GM21390 (cell line): Measurements from ENCODE around the gene IQCF5.
"Not testable (repeated sequence)": the region's sequence is repeated elsewhere in the genome, so short reads cannot be mapped to it uniquely, and the experiment has no call there.

Experiments used
- ATAC-seq: cut with Tn5 transposase; IDR thresholded peaks from one replicate; pipeline ENCODE4 v1.9.1; 2021; ENCODE audit not compliant: unreplicated experiment

IQCF5 gene

GRCh38 chr3:51869304-51869703 is 6.1 kb downstream of the IQCF5 start:
- no peak for ATAC-seq

- ATAC-seq = not testable (repeated sequence)
Measured at GRCh38 chr3:51868896-51869295, 6.5 kb downstream of the IQCF5 start.

DNA sequence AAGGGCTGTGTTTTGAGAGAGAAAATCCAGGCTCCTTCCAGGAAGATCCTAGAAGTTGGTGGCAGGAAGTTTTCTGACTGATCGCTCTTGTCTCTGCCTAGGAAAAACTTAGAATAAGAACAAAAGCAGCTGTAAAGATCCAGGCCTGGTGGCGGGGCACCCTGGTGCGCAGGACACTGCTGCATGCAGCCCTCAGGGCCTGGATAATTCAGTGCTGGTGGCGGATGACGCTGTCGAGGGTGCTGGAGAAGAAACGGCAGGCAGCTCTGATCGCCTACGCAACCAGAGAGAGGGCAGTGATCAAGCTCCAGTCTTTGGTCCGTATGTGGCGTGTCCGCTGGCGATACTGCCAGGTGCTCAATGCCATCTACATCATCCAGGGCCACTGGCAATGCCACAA is 12.5 kb downstream of the IQCF5 start:
- no peak for ATAC-seq

DNA sequence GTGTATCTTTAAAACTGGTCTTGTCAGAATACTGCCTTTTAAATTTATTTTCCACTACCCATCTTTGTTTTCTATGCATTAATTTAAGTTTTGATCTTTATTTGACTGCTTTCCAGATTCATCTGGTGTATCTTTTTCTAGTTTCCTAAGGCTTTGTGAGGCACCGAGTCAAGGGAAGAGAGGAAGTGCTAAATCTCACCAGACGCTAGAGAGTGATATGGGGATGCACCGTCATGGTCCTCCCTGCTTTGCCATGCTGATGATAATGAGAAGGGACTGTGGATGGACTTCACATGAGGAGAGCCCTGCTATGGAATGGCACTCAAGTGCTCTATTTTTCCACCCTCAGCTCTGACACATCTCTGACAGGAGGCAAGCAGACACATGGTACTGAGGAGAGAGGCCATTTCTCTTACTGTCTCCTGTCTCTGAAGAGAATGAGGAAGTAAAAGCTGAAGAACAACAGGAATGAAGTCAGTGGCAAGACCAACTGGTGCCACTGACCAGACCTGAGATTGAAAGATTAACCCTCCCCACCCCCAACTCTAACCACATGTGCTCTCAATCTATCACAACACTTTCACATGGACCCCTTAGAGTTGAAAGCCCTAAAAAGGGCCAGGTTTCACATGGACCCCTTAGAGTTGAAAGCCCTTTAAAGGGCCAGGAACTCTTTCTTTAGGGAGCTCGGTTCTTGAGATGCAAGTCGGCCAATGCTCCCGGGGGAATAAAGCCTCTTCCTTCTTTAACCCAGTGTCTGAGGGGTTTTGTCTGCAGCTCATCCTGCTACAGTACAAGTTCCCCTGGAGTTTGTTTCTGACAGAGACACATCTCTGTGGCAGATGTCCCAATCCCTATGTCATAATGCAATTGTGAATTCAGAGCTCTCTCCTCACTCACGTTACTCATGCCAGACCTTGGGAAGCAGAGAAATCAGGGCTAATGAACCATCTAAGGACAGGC is 14.4 kb downstream of the IQCF5 start, which contains the start of gene IQCF2:
Gene IQCF2 (plus strand): TSS at position 913 of the 963 bp plus-strand sequence. CDS start 52 bp downstream, outside the sequence.
- ATAC-seq = peak; percentile 57

DNA sequence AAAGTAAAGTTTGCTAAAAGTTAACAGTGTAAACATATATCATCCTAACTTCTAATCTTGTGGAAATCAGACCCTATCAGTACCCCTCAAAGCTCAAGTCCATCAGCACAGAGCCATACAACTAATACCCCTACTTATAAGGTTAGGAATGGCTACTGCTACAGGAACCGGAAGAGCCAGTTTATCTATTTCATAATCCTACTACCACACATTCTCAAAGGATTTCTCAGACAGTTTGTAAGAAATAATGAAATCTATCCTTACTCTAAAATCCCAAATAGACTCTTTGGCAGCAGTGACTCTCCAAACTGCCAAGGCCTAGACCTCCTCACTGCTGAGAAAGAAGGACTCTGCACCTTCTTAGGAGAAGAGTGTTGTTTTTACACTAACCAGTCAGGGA is 20.0 kb downstream of the IQCF5 start:
- ATAC-seq = not testable (repeated sequence)

DNA sequence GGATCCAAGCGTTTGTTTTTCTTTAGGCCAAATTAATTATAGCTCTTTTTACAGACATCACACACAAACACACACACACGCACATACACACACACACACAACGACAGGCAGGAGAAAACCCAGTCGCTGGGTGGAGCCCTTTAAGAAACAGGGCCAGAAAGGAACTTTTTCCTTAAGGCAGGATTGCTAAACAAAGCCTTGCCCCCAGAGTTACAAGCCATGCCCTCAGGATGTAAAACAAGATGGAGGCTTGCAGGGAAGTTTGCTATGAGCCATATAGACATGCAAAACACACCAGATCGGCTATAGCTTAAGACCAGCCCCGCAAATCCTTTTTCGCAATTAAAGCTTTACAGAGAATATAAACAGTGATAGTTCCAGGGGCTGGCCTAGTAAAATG is 30.3 kb downstream of the IQCF5 start:
- ATAC-seq = no peak

DNA sequence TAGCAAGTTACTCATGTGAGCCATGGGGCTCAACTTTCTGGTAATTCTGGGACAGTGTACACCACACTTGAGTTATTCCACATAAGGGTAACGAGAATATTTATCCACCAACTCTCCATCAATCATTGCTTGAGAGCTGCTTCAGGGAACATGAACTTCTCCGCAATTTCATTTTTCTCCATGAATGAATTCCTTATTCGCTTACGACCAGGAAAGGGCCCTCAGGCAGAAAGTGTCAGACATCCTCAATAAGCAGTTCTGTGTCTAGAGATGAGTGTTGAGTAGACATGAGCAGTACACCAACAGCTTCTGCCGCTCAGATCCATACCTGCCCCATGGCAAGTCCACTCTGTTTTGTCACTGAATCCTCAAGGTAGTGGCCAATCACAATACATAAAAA is 38.8 kb downstream of the IQCF5 start:
- no peak for ATAC-seq

DNA sequence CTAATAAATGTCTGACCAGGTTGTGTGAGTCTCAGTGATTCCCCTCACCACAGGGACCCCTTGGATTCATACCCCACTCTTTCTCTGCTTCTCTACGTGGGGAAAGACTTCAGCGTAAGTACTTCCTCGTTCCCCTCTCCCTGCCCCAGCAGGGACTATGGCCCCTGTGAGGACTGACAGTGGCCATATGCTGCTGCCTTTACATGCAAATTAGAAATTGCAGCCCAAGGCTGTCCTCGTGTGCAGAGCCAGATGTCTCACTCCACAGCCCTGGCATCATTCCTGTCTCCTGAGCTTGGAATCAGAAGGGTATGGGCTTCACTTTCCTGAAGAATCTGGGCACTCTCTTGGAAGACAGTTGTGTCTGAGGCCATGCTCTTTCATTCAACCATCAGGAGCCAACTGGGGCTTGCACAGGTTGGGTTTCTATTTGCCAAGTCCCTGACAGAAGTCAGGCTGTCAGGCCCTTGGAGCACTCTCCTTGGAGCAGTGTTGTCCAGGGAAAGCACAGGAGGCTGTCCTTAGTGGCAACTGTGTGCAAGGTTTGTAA is 44.5 kb downstream of the IQCF5 start:
- no peak for ATAC-seq

DNA sequence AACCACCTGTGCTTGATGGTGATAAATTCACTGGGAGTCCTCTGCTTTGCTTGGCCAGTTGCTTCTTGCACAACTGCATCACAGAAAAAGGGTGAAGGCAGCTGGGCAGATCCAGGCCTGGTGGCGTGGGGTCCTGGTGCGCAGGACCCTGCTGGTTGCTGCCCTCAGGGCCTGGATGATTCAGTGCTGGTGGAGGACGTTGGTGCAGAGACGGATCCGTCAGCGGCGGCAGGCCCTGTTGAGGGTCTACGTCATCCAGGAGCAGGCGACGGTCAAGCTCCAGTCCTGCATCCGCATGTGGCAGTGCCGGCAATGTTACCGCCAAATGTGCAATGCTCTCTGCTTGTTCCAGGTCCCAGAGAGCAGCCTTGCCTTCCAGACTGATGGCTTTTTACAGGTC is 45.1 kb downstream of the IQCF5 start:
- no peak for ATAC-seq

- ATAC-seq = no peak
Measured at GRCh38 chr3:51828297-51828696, 47.1 kb downstream of the IQCF5 start.
